IPS-NIHi11 (cell line): ENCODE data around the gene GPATCH1.
"Not testable (repeated sequence)": the region's sequence is repeated elsewhere in the genome, so short reads cannot be mapped to it uniquely, and the experiment has no call there.

Experiments used
- DNase-seq: peaks from one replicate; pipeline ENCODE4 v3.0.0; 2012; ENCODE audit warnings: mixed read lengths, low spot score

GPATCH1 gene

DNA sequence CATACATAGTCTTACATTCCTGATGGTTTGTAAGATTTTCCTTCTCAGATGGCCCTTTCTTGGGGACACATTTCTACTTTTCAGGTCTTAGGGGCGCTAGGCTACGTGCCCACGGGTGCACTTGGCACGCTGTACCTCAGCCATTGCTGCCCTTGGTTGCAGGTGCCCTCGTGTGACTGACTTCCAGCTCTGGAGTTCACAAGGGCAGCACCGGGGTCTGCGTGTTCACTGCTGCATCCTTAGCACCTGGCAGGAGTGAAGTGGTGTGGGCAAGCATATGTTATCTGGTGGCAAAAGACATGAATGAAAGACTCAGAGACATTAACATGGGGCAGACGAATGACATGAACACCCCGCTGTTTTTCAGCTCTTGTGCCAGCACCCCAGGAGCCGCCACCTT lies 37.7 kb downstream of the GPATCH1 start:
- DNase-seq: no peak

DNA sequence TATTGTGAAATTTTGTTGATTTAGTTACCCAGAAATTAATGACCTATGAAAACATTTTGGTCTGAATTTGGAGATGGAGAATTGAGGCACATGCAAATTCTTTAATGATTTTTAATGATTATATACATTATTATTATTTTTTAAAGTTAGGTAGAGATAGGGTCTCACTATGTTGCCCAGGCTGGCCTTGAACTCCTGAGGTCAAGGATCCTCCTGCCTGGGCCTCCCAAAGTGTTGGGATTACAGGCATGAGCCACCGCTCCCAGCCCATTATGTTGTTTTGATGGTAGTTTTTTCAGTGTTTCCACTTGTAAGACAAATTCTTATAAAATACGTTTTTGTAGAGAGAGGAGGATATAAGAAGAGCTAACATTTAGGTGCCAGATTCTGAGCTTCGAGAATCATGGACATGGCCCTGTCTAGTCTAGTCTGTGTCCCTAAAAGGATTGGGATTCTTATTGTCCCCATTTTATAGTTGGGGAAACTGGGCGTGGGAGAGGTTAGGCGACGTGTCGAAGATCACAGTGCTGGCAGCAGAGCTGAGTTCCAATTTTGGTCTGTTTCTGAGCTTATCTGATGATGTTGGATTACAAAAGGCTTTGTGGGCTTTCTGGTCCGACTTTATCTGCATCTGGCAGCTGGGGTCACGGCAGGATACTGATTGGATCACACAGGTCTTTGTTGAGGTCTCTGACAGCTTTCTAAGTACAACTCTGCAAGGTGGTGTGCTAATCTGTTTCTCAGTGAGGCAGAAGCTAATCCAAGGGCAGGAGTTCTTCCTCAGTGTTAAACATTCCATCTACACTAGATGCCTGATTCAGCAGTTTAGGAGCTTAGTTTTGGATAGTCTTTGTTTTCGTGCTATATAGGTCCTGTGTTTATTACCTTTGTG lies 43.5 kb downstream of the GPATCH1 start:
- DNase-seq: no peak

DNA sequence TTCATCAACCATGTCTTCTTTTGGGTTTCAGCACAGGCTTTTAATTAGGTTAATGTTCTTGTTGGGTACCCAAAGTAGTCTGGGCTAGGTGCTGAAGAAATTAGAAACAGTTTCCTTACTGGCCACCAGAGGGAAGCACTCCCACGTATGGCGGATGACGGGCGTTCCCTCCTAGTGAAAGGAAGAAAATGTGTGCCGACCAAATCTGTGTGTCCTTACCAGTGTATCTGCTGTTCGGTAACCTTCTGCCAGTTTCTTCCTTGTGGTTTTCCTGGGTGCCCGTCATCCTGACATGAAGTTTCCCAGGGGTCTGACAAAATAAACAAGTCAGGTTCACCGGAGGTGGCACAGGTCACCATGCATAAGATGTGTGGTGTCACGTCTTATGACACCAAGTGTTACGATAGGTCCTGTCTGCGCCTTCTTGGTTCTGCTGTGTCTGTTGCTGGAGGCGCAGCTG lies 45.0 kb downstream of the GPATCH1 start:
- peak; percentile 79 for DNase-seq

DNA sequence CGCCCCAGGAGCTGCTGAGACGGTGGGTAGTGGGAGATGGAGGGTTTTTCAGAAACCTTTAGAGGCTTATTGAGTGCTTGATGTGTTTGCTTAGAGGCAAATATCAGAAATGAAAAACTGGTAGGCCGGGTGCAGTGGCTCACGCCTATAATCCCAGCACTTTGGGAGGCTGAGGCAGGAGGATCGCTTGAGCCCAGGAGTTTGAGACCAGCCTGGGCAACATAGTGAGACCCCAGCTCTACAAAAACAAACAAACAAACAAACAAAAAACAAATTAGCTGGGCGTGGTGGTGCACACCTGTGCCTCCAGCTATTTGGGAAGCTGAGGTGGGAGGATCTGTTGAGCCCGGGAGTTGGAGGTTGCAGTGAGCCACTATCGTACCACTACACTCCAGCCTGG lies 45.7 kb downstream of the GPATCH1 start:
- not testable (repeated sequence) for DNase-seq

DNA sequence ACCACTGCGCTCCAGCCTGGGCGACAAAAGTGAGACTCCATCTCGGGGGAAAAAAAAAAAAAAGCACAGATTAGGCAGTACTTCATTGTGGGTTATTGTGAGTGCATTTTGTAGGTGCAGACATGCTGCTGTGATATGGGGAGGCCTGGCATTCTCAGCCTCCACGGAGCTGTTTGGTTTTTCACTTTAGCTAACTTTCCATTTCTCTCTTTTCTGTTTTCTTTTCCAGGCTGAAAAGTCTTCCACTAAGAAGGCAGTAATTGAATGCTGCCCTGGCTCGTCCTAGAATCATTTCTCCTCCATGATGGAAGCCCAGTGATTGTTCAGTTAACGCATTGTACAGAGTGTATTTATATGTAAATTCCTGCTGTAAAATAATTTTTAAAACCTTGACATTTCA lies 48.9 kb downstream of the GPATCH1 start:
- no peak for DNase-seq

DNA sequence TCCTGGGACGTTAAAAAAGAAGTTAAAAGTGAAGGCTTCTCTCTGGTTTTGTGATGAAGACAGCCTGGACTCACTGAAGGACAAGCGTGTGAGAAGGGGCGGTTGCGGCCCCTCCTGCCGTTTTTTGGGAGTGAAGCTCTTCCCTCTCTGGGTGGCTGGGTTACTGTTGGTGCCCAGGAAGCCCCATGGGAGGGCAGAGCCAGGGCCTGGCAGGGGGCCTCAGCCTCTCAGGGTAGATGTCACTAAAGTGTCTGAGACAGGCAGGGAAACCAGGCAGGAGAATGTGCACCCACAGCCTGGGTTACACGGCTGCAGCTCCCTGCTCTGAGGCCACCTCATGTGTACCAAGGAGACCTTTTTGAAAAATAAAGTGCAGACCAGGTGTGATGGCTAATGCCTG lies 49.5 kb downstream of the GPATCH1 start:
- peak; percentile 1 for DNase-seq

DNA sequence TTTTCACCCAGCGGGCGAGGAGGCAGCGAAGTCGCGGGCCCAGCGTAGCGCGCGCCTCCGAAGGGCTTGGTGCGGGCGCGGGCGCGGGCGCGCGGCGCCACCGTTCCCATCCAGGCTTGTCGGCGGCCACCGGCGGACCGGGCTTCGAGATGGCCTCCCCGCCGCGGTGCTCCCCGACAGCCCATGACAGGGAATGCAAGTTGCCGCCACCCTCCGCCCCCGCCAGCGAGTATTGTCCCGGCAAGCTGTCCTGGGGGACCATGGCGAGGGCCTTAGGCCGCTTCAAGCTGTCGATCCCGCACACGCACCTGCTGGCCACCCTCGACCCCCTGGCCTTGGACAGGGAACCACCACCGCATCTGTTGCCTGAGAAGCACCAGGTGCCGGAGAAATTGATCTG lies 51.0 kb downstream of the GPATCH1 start, which contains the start of gene WDR88:
Gene WDR88, plus strand, starts transcription at position 94 of the 400 bp plus-strand sequence. Its CDS starts 56 bp downstream, at position 150.
- no peak for DNase-seq

DNA sequence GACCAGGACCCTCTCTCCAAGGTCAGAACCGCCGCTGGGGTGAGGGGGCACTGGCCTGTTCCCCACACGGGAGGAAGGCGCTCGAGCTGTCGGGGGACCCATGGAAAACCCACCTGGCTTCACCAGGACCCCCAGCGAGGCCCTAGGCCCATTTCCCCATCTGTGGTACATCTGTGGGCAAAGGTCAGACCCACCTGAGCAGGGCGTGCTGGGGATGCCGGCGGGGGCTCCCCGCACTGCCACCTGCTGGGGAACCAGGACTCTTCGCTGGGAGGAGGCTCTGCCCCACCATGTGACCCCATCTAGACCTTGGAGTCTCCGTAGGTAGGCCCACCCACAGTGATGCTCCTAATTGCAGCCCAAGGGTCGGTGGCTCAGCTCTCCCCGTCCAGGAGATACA lies 51.4 kb downstream of the GPATCH1 start:
- peak; percentile 82 for DNase-seq

DNA sequence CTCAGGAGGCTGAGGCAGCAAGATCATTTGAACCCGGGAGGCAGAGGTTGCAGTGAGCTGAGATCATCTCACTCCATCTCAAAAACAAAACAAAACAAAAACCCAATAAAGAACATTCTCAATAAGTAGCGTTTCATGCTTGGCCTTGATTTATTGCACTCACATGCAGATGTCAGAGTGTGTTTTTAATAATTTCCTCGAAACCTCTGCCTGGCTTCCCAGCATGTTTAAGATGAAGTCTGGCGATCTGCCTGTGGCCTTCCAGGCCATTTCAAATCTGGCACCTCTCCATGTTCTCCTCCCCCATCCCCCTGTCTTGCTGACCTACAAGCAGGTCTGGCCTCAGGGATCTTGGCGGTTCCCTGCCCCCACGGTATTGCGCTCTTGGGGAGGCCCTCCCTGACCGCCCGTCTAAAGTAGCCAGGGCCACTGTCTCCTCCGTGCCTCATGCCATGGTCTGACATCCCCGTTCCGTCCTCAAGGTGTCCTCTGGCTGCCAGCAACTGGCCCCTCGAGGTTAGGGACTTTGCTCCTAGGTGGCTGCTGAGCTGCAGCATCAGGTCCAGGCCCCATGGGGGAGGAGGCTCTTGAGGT lies 52.6 kb downstream of the GPATCH1 start:
- DNase-seq: peak; percentile 44

DNA sequence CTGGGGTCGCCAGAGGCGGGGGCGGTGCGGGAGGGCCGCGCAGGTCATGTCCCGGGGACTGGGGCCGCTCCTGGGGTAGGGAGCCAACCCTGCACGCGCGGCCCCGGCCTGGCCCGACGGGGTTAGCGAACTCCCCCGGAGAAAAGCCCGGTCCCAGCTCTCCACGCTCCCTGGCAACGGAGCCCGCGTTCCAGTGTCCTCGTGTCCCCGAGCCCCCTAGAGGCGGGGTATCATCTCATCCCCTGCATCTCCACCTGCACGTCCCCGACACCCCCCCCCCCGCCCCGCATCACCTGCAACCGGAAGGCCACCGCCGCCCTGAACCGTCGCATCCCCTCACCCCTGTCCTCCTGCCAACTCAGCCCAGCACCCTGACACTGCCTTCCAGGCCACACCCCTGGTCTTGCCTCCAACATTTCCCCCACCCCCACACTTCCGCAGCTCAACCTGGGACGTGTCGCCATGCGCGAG lies 53.6 kb downstream of the GPATCH1 start:
- peak; percentile 65 for DNase-seq

DNA sequence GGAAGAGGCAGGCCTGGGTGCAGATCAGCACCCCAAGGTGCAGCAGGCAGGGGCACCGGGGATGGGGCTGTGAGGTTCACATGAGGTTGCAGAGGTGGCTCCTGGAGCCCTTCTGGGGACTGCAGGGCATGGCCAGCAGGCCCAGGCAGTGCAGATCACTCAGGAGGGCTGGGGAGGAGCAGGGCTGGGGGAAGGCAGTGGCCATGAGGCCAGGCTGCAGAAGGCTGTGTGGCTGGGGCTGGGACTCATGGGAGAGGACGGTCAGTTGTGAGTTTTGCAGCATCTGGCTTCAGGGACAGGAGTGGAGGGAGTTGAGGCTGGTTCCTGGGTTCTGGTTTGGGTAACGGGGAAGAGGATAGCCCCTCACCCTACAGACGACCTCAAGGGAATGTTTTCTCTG lies 58.2 kb downstream of the GPATCH1 start:
- no peak for DNase-seq

DNA sequence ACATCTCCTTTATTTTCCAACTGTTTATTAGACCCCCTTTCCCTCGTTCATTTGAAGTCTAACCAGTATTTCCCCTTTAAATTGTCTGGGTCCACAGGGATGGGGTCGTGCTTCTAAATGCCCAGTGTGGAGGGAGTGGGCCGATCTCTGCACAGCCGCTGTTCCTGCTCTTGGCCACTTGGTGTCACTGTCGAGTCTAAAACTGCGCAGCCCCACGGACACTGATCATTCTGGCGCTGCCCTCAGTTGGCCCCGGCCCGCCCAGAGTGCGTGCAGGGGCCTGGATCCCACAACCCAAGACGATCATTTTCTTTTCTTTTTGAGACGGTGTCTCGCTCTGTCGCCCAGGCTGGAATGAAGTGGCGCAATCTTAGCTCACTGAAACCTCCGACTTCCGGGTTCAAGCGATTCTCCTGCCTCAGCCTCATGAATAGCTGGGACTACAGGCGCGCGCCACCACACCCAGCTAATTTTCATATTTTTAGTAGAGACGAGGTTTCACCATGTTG lies 63.0 kb downstream of the GPATCH1 start:
- DNase-seq: peak; percentile 91

DNA sequence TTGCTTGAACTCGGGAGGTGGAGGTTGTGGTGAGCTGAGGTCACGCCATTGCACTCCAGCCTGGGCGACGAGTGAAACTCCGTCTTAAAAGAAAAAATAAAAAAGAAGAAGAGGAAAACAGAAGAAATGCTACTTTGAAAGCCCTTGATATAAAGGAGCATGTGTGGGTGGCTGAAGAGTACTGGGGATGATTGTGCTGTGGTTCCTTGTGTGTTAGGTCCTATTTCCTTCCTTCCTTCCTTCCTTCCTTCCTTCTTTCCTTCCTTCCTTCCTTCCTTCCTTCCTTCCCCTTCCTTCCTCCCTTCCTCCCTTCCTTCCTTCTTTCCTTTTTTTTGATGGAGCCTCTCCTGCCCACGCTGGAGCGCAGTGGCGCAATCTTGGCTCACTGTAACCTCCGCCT lies 65.2 kb downstream of the GPATCH1 start:
- DNase-seq: no peak

DNA sequence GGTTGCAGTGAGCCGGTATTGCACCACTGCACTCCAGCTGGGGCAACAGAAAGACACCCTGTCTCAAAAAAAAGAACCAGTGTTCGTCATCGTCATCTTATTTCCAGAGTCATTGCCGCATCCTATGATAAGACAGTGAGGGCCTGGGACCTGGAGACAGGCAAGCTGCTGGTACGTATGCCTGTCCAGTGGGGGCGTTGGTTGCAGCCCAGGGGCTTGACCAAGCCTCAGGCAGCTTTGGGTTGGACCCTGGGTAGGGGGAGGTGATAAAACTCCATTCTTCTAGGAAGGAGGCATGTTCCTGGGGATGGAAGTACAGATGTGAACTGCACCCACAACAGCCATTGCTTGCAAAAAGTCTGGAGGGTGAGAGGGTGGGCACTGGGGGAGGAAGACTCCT lies 66.6 kb downstream of the GPATCH1 start:
- DNase-seq: no peak

DNA sequence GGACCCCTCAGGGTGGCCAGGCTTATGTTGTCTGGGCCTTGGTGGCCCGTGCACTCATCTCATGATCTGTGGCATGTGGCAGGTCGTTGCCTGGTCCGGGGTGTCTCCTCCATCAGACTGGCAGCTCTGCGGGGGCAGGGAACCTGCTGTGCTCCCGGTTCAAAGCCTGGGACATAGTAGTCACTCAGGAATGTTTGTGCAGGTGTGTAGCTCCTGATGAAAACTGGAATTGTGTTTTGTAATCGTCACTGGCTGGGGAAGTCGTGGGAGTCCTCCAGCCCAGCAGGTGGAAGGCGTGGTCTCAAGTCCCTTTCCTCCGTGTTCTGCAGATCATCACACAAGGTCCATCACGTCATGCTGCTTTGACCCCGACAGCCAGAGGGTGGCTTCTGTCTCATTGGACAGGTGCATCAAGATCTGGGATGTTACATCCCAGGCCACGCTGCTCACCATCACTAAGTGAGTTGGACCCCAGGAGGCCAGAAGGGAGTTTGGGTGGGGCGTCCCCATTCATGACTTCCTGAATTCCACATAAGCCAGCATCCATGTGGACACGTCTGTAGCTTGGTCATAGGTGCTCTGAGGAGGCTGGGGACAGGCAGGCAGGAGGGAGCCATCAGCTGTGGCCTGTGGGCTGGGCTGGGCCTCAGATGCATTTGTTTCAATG lies 70.0 kb downstream of the GPATCH1 start:
- DNase-seq: no peak

DNA sequence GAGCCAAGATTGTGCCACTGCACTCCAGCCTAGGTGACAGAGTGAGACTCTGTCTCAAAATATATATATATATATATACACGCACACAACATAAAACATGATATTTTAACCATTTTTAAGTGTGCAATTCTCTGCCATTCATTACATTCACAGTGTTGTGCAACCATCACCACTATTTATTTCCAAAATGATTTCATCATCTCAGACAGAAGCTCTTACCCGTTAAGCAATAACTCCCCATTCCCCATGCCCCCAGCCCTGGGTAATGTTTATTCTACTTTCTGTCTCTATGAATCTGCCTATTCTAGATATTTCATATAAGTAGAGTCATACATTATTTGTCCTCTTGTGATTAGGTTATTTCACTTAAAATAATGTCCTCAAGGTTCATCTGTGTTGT lies 71.2 kb downstream of the GPATCH1 start:
- no peak for DNase-seq

DNA sequence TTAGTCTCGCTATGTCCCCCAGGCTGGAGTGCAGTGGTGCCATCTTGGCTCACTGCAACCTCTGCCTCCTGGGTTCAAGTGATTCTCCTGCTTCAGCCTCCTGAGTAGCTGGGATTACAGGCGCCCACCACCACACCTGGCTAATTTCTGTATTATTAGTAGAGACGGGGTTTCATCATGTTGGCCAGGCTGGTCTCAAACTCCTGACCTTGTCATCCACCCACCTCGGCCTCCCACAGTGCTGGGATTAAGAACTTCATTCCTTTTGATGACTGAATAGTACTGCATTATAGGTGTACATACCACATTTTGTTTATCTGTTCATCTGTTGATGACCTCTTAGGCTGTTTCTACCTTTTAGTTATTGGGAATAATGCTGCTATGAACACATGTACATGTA lies 71.6 kb downstream of the GPATCH1 start:
- DNase-seq: not testable (repeated sequence)

DNA sequence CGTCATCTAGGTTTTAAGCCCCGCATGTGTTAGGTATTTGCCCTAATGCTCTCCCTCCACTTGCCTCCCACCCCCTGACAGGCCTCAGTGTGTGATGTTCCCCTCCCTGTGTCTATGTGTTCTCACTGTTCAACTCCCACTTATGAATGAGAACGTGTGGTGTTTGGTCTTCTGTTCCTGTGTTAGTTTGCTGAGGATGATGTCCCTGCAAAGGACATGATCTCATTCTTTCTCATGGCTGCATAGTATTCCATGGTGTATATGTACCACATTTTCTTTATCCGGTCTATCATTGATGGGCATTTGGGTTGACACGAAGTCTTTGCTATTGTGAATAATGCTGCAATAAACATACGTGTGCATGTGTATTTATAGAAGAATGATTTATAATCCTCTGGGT lies 73.3 kb downstream of the GPATCH1 start:
- not testable (repeated sequence) for DNase-seq

DNA sequence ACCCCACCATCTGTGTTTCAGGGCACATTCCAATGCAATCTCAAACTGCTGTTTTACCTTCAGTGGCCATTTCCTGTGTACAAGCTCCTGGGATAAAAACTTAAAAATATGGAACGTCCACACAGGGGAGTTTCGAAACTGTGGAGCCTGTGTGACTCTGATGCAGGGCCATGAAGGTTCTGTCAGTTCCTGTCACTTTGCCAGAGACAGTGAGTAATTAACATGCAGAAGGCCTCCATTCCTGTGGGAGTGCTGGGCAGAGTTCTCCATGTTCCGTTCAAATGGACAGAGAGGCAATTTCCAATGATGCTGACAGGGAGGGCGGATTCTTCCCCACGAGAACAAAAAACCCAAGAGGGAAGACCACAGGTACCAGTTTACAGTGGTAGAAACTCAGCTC lies 75.4 kb downstream of the GPATCH1 start:
- no peak for DNase-seq

DNA sequence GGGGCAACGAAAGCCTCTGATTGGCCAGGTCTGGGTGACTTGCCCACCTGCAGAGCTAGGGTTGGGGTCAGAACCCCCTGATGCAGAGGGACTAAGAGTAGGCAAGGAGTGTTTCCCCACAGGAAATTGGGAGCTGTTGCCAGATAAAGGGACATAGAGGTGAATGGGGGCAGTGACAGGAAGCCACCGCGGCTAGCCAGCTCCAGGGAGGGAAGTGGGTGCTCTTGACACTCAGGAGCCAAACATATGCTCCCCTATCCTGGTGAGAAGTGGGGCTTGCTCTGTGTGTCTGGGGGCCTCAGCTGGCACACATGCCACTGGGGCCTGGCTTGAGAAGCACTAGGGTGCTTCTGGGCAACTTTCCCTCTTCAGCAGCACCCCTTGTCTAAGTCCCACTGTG lies 76.9 kb downstream of the GPATCH1 start:
- DNase-seq: no peak

DNA sequence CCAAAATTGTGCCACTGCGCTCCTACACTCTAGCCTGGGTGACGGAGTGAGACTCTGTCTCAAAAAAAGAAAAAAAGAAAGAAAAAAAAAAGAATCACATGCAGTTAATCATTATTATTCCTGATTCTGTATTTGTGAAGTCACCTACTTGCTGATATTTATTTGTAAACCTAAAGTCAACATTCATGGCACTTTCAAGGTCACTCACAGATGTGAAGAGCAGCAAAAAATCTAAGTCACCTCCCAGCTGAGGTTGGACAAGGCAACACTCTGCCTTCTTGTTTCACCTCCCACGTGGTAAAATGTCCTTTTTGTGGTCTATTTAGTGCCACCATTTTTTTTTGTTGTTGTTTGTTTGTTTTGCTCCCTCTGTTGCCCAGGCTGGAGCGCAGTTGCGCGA lies 77.4 kb downstream of the GPATCH1 start:
- DNase-seq: no peak

DNA sequence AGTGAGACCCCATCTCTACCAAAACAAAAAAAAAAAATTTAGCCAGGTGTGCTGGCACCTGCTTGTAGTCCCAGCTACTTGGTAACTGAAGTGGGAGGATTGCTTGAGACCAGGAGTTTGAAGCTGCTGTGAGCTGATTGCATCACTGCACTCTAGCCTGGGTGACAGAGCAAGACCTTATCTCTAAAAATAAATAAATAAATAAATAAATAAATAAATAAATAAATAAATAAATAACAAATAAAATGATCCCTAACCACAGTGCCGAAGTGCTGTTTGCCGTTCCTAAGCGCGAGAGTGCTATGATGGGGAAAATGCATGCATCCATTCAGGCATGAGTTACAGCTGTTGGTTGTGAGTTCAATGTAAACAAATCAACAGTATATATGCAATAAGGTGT lies 78.2 kb downstream of the GPATCH1 start:
- no peak for DNase-seq

DNA sequence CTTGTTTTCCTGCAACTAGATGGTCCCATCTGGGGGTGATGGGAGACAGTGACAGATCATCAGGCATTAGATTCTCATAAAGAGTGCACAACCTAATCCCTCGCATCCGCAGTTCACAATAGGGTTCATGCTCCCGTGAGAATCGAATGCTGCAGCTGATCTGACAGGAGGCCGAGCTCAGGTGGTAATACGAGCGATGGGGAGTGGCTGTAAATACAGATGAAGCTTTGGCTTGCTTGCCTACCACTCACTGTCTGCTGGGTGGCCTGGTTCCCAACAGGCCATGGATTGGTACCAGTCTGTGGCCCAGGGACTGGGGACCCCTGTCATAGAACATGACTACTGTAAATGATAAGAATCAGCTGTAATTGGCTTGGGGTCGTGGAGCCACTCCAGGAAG lies 78.9 kb downstream of the GPATCH1 start:
- no peak for DNase-seq
